Heart left ventricle (tissue), 13 donors: ENCODE results near the gene SH2D7.

Experiments used
- POLR2A ChIP-seq, 2 donors: fragments of 450-650 bp; IDR thresholded peaks; one replicate each; pipeline ENCODE4 v1.6.1; 2017; ENCODE audit warnings: antibody characterized with exemption in 2 of 2, mild to moderate bottlenecking in 2 of 2, moderate library complexity in 2 of 2
- TF ChIP-seq, protein P1 (sequence below), 12 donors: fragments of 200-600 bp; sonication (generic) in 4 of 12; IDR thresholded peaks; one replicate each; pipeline versions ENCODE4 v1.5.0 to v1.8.0; 2018 to 2022; ENCODE audit warnings: antibody characterized with exemption in 12 of 12, mild to moderate bottlenecking in 5 of 12
- donor health status: ischemic (EF 13 %, LVEDD 7.1; RV severe dilation, severe dysfunction).
- donor health status: DM: no; HTN: yes; CAD: no.
- donor health status: DM: no; HTN: no; CAD: no.
- donor health status: ischemic (EF 25% LVEDD 6.9; RV normal size, moderate dysfunction).
- donor health status: ischemic (EF 25% LVEDD 5.7; RV mildly dilated, moderate dysfunction).
- donor health status: ischemic (EF 35%, LVEDD 5.7; RV mildly dilated, moderate dysfunction).
- donor health status: nonischemic (EF 11% LVEDD 7.7; RV severe dilation, severe dysfunction).
- donor health status: DM: yes; HTN: yes; CAD: no.
- donor health status: PGD.
- donor health status: ischemic (EF 29% LVEDD 5.4; RV normal size, mild dysfunction).
- donor health status: nonischemic (EF 23%, LVEDD 6.1; RV moderate dilation, normal function).

DNA sequence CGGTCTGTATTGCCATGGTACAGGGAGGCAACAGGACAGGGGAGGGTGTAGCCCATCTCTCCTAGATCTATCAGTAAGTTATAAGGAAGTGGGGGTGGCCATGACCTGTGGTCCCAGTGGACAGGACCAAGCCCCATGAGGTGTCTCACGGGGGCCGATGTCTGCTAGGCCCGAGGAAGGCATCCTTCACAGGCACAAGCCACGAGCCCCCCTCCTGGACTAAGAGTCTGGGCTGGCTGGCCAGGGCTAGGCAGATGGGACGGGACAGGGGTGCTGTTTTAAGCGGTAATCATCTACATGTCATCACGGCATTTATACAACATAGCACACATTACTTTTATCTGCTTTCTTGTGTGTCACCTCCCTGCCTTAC lies 12.3 kb upstream of the SH2D7 start:
- TF ChIP-seq POLR2A (IDR thresholded peaks at IDR 0.05) = no peak
- TF ChIP-seq, protein P1, sequence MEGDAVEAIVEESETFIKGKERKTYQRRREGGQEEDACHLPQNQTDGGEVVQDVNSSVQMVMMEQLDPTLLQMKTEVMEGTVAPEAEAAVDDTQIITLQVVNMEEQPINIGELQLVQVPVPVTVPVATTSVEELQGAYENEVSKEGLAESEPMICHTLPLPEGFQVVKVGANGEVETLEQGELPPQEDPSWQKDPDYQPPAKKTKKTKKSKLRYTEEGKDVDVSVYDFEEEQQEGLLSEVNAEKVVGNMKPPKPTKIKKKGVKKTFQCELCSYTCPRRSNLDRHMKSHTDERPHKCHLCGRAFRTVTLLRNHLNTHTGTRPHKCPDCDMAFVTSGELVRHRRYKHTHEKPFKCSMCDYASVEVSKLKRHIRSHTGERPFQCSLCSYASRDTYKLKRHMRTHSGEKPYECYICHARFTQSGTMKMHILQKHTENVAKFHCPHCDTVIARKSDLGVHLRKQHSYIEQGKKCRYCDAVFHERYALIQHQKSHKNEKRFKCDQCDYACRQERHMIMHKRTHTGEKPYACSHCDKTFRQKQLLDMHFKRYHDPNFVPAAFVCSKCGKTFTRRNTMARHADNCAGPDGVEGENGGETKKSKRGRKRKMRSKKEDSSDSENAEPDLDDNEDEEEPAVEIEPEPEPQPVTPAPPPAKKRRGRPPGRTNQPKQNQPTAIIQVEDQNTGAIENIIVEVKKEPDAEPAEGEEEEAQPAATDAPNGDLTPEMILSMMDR (IDR thresholded peaks at IDR 0.05) = no peak
